GM21423 (cell line): ENCODE data around the gene ARFGAP3.

Source experiments
- ATAC-seq: cut with Tn5 transposase; IDR thresholded peaks from one replicate; pipeline ENCODE4 v1.9.1; 2021; ENCODE audit warnings: mild to moderate bottlenecking, moderate library complexity; ENCODE audit not compliant: unreplicated experiment

Gene ARFGAP3

GRCh38 chr22:42825796-42826195, 31.3 kb downstream of the ARFGAP3 start:
- ATAC-seq: no peak

DNA sequence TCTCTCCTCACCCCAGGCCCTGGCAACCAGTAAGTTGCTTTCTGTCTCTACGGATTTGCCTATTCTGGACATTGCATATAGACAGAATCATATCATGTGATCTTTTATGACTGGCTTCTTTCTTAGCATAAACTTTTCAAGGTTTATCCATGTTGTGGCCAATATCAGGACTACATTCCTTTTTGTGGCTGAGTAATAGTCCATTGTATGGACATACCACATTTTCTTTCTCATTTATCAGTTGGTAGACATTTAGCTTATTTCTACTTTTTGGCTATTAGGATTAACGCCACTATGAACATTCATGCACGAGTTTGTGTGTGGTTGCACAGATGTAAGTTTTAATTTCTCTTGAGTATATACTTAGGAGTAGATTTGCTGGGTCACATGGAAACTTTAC, 35.7 kb downstream of the ARFGAP3 start:
- no peak for ATAC-seq

- no peak for ATAC-seq
Measured at GRCh38 chr22:42820045-42820763, 36.9 kb downstream of the ARFGAP3 start.

- ATAC-seq: no peak
Measured at GRCh38 chr22:42819412-42820044, 37.5 kb downstream of the ARFGAP3 start.

DNA sequence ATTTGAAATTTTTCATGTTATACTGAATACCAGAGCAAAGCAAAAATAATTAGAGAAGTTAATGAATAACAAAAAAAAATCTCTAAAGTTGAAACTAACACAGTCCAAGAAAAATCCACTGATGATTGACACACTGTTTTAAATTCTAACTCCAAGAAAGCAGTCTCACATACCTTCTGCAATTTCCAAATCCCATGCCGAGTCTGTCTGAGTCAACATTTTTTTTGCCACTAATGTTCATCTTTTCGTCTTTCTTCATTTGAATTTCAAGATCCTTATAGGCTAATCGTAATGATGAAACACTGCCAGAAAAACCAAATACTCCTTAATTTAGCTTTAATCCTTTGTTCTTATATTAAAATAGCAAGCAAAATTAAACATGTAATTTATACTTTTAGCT, 39.5 kb downstream of the ARFGAP3 start:
- ATAC-seq: no peak

- no peak for ATAC-seq
Measured at GRCh38 chr22:42816336-42816735, 40.7 kb downstream of the ARFGAP3 start.

DNA sequence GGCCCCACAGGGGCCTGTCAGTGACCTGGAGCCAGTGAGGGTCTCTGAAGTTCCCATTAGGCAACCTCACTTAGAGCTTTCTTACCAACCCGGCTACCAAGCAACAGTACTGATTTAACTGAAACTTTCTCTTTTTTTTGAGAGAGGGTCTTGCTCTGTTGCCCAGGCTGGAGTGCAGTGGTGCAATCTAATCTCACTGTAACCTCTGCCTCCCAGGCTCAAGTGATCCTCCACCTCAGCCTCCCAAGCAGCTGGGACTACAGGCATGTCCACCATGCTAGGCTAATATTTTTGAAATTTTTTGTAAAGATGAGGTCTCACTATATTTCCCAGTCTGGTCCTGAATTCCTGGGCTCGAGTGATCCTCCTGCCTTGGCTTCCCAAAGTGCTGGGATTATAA, 42.5 kb downstream of the ARFGAP3 start:
- no peak for ATAC-seq

- ATAC-seq: no peak
Measured at GRCh38 chr22:42814215-42814614, 42.9 kb downstream of the ARFGAP3 start.

GRCh38 chr22:42813501-42813900, 43.6 kb downstream of the ARFGAP3 start:
- ATAC-seq: no peak

- ATAC-seq: no peak
Measured at GRCh38 chr22:42811459-42811858, 45.6 kb downstream of the ARFGAP3 start.

- ATAC-seq: no peak
Measured at GRCh38 chr22:42808521-42808920, 48.6 kb downstream of the ARFGAP3 start.

- no peak for ATAC-seq
Measured at GRCh38 chr22:42807185-42807584, 49.9 kb downstream of the ARFGAP3 start.

DNA sequence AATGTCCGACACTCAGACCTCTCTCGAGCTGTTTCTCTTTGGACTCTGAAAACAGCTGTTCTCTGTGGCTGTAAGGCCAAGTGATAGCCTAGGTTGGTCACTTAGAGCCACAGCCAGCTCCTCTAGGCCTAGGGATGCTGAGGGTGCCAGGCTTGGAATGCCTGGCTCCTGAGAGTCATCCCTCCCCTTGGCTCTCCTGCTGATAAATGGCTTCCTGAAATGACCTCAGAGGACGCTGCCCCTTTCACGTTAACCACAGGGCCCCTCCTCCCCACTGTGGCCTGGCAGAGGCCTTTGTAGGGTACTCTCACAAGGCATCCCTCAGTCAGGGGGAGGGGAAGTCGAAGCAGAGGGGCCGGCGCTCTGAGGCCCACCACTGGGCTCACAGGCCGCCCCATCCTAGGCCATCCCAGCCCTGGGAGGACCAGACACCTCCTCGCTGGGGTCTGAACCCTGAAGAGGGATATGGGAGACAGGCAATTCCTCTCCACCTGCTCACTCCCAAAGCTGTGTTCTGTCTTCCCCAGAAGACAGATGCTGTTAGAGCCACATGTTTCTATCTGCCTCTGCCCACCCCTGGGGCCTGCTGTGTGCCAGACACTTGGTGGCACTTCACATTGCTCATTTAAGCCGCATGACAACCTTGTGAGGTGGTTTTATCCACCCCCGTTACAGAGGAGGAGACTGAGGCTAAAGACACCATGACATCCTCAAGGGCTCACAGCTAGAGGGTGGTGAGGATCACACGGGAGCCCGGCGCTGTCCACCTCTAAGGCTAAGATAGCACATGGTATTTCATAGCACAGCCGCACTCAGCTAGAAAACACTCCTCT, 50.9 kb downstream of the ARFGAP3 start:
- no peak for ATAC-seq

GRCh38 chr22:42805016-42805997, 51.8 kb downstream of the ARFGAP3 start:
- no peak for ATAC-seq

DNA sequence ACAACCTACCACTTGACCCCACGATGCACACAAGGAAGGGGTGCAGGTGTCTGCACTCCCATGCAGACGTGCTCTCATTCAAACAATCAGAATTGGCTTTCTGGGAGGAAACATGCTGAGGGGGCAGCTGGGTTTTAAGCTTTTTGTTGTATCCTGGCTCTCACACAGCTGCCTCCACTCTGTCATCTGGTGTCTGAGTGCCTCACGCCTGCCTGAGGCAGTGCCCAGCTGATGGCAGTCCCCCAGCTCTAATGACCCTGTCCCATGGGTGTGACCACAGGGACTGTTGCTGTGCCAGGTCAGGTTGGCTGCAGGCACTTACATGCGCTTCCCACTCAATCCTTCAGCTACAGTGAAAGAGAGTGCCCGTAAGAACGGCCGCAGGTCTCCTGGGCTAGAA, 53.7 kb downstream of the ARFGAP3 start:
- ATAC-seq: no peak

DNA sequence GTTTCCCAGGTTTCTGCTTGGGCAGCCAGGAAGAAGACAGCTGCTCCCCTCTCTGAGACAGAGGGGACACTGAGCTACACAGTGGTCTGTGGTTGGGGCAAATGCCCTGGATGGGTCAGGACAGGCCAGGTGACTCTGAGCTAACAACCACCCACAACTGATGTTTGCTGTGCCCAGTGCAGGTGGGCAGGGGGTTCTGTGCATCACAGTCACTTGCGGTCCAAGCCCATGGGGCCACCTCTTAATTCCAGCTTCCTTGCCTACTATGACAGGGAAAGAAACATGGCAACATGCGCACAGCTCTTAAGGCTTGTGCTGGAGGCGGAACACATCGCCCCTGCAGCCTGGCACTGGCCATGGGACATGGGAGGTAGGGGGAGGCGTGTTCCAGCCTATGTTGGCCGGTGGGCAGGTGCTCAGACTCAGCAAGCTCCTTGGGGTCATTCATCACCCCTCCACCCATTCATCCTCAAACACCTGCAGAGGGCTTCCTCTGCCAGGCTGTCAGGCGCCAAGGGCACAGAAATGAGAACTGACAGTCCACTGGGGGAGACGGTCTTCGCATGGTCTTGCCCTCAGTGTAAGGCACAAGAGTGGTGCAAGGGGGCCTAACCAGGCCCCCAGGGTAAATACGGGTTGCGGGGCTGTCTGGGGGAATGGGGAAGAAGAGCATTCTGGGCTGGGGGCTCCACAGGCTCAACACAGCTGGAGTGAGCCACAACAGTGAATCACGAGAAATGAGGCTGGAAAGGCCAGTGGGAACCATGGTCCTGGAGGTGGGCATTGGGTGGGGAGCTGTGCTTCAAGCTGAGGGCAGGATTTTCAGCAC, 55.6 kb downstream of the ARFGAP3 start:
- no peak for ATAC-seq

GRCh38 chr22:42800451-42801251, 56.4 kb downstream of the ARFGAP3 start:
- ATAC-seq: no peak

DNA sequence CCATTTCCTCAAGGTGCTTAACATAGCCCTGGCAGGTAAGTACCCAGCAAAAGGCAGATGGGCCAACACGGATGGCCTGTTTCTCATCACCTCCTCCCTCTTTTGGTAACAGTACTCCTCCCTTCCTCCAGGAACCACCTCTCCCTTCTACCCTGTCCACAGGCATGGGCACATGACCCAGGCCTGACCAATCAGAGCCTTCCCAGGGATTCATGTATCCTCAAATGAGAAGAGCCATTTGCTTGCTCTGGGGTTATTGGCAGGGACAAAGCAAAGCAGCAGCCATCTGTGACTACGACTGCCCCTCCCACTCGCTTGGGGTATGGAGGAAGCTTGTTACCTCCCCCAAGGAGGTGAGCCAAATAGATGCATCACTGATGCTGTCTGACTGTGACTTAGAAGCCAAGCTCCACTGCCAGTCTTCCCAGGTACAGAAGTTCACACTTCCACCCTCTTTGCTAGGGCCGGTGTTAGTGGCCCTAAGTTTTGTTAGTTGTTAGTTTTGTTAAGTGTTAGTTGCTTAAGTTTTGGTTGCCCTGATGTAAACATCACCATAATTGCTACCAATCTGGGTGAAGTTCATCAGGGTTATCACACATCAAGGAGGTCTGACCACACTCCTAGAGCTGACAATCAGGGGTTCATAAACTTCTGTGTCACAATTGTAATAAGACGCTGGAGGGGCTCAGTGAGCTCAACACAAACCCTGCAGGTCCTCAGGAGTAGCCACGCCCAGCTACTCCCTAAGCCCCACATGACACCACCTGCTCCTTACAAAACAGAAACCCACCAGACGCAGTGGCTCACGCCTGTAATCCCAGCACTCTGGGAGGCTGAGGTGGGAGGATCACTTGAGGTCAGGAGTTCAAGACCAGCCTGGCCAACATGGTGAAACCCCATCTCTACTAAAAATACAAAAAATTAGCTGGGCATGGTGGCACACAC, 57.3 kb downstream of the ARFGAP3 start:
- no peak for ATAC-seq
